H1 (cell line): Measurements from ENCODE around the gene BHLHE23. TPM values are rescaled to one million over a fixed set of nuclear protein-coding genes. Genes with fewer than 3 reads are reported as not detected.

Experiments used
- CTCF ChIA-PET: fragments of 300-600 bp; sonication (Branson Sonifier 250); formaldehyde crosslinking; loops from one replicate; lab custom pipeline; 2021; ENCODE audit not compliant: partially characterized antibody; lab: Charles Lee
- POLR2A ChIA-PET: fragments of 300-600 bp; sonication (Branson Sonifier 250); formaldehyde crosslinking; loops from one replicate; lab custom pipeline; 2021; ENCODE audit warnings: inconsistent platforms; ENCODE audit not compliant: partially characterized antibody; lab: Charles Lee
- DNase-seq, 2 experiments: peaks; one replicate each; pipeline versions ENCODE4 v3.0.0 to v3.0.0-alpha.2; 2010 to 2022; ENCODE audit warnings: low spot score in 2 of 2, low read depth in 1 of 2, mixed read lengths in 1 of 2
- FAIRE-seq: peaks from 2 replicates; lab custom pipeline; 2011; peaks lifted over from hg19 to GRCh38; lab: Jason Lieb, UNC
- H2AFZ ChIP-seq: 2 replicates; pipeline ENCODE4 v1.8.1; 2012; ENCODE audit warnings: low read length, inconsistent platforms
- H2AK5ac ChIP-seq: 2 replicates; pipeline ENCODE4 v1.6.1; 2013; ENCODE audit warnings: low read depth, low read length
- H2BK120ac ChIP-seq: replicated peaks from 2 replicates; pipeline ENCODE3; 2013; ENCODE audit warnings: low read depth, low read length, inconsistent platforms
- H2BK12ac ChIP-seq: 2 replicates; pipeline ENCODE4 v1.6.1; 2013; ENCODE audit warnings: low read depth, low read length
- H2BK15ac ChIP-seq: 2 replicates; pipeline ENCODE4 v1.6.1; 2013; ENCODE audit warnings: low read length
- H2BK20ac ChIP-seq: 2 replicates; pipeline ENCODE4 v1.6.1; 2013; ENCODE audit warnings: low read length
- H2BK5ac ChIP-seq: 2 replicates; pipeline ENCODE4 v1.6.1; 2013; ENCODE audit warnings: low read depth, low read length
- H3K14ac ChIP-seq: 2 replicates; pipeline ENCODE4 v1.6.1; 2013; ENCODE audit warnings: inconsistent platforms; ENCODE audit not compliant: insufficient read length
- H3K18ac ChIP-seq: 2 replicates; pipeline ENCODE4 v1.6.1; 2013; ENCODE audit warnings: low read length; ENCODE audit errors: extremely low read depth
- H3K23ac ChIP-seq: 2 replicates; pipeline ENCODE4 v1.6.1; 2013; ENCODE audit warnings: inconsistent platforms; ENCODE audit not compliant: insufficient read length
- H3K23me2 ChIP-seq: 2 replicates; pipeline ENCODE4 v1.6.1; 2013; ENCODE audit warnings: low read depth, low read length
- H3K27ac ChIP-seq: 2 replicates; pipeline ENCODE4 v1.6.1; 2011; ENCODE audit warnings: low read depth, low read length, inconsistent platforms
- H3K27me3 ChIP-seq, 4 experiments: replicated peaks in 1 of 4; 1 replicate in 1 of 4; 2 replicates in 3 of 4; pipeline versions ENCODE4 v1.6.1 to v1.8.1; 2011 to 2013; ENCODE audit warnings: low read length in 3 of 4, mild to moderate bottlenecking in 3 of 4, inconsistent platforms in 2 of 4, mixed read lengths in 2 of 4, moderate library complexity in 1 of 4; ENCODE audit not compliant: control insufficient read depth in 3 of 4, insufficient read depth in 3 of 4; ENCODE audit errors: extremely low read depth in 1 of 4
- H3K36me3 ChIP-seq, 4 experiments: 2 replicates each; pipeline versions ENCODE4 v1.6.1 to v1.8.1; 2011 to 2013; ENCODE audit warnings: mild to moderate bottlenecking in 4 of 4, low read length in 3 of 4, moderate library complexity in 2 of 4, control low read depth in 1 of 4, inconsistent platforms in 1 of 4; ENCODE audit not compliant: insufficient read depth in 4 of 4, control insufficient read depth in 2 of 4
- H3K4ac ChIP-seq: replicated peaks from 2 replicates; pipeline ENCODE3; 2013; ENCODE audit warnings: low read length, low read depth, mixed read lengths, inconsistent platforms; ENCODE audit not compliant: insufficient read length
- H3K4me1 ChIP-seq, 4 experiments: replicated peaks in 1 of 4; 1 replicate in 1 of 4; 2 replicates in 3 of 4; pipeline versions ENCODE4 v1.6.1 to v1.8.1; 2011 to 2013; ENCODE audit warnings: low read length in 3 of 4, inconsistent platforms in 2 of 4, mixed read lengths in 1 of 4; ENCODE audit not compliant: insufficient read depth in 4 of 4, control insufficient read depth in 3 of 4
- H3K4me2 ChIP-seq, 2 experiments: 2 replicates each; pipeline versions ENCODE4 v1.6.1 to v1.8.1; 2011 to 2013; ENCODE audit warnings: low read depth in 2 of 2, low read length in 2 of 2, control low read depth in 1 of 2, inconsistent platforms in 1 of 2, mild to moderate bottlenecking in 1 of 2; ENCODE audit not compliant: insufficient read depth in 1 of 2
- H3K4me3 ChIP-seq, 4 experiments: fragments of 200-600, 300-600 bp in 1 of 4; sonication (generic), shearing (Covaris generic), sonication (Bioruptor Twin) in 1 of 4; 2 replicates each; pipeline versions ENCODE4 v1.5.1 to v1.8.1; 2011 to 2016; ENCODE audit warnings: low read length in 4 of 4, low read depth in 3 of 4, control low read depth in 2 of 4, inconsistent platforms in 2 of 4, mild to moderate bottlenecking in 2 of 4, mixed read lengths in 1 of 4, moderate library complexity in 1 of 4; ENCODE audit not compliant: insufficient read depth in 2 of 4; ENCODE audit errors: extremely low read depth in 1 of 4
- H3K56ac ChIP-seq: replicated peaks from 2 replicates; pipeline ENCODE3; 2013; ENCODE audit warnings: low read depth, mild to moderate bottlenecking, mixed read lengths, low read length, inconsistent platforms; ENCODE audit not compliant: insufficient read length
- H3K79me1 ChIP-seq: 2 replicates; pipeline ENCODE4 v1.6.1; 2013; ENCODE audit warnings: low read depth, low read length, control low read depth
- H3K79me2 ChIP-seq, 2 experiments: 2 replicates each; pipeline versions ENCODE4 v1.6.1 to v1.8.1; 2012 to 2013; ENCODE audit warnings: low read length in 2 of 2, mild to moderate bottlenecking in 2 of 2, inconsistent platforms in 1 of 2; ENCODE audit not compliant: insufficient read depth in 2 of 2, control insufficient read depth in 1 of 2
- H3K9ac ChIP-seq, 4 experiments: replicated peaks in 1 of 4; 1 replicate in 1 of 4; 2 replicates in 3 of 4; pipeline versions ENCODE4 v1.6.1 to v1.8.1; 2011 to 2013; ENCODE audit warnings: low read depth in 3 of 4, low read length in 3 of 4, control low read depth in 2 of 4, mild to moderate bottlenecking in 2 of 4, moderate library complexity in 2 of 4, inconsistent platforms in 1 of 4; ENCODE audit errors: extremely low read depth in 1 of 4
- H3K9me3 ChIP-seq, 2 experiments: 2 replicates each; pipeline versions ENCODE4 v1.6.1 to v1.8.1; 2012 to 2013; ENCODE audit warnings: mild to moderate bottlenecking in 2 of 2, moderate library complexity in 2 of 2, control low read depth in 1 of 2, inconsistent platforms in 1 of 2, low read depth in 1 of 2, low read length in 1 of 2, mixed read lengths in 1 of 2; ENCODE audit not compliant: insufficient read depth in 2 of 2
- H4K20me1 ChIP-seq, 2 experiments: replicated peaks in 1 of 2; 2 replicates each; pipeline versions ENCODE3 to v1.8.1; 2011 to 2013; ENCODE audit warnings: inconsistent platforms in 2 of 2, low read length in 2 of 2, mild to moderate bottlenecking in 1 of 2; ENCODE audit not compliant: insufficient read depth in 2 of 2, control insufficient read depth in 1 of 2
- H4K5ac ChIP-seq: 2 replicates; pipeline ENCODE4 v1.6.1; 2013; ENCODE audit warnings: low read length, low read depth, mixed read lengths, inconsistent platforms; ENCODE audit not compliant: insufficient read length
- H4K8ac ChIP-seq: 2 replicates; pipeline ENCODE4 v1.8.0; 2013; ENCODE audit warnings: mild to moderate bottlenecking, moderate library complexity, low read length, inconsistent platforms; ENCODE audit not compliant: insufficient read depth; ENCODE audit errors: extremely low read depth
- H4K91ac ChIP-seq: replicated peaks from 2 replicates; pipeline ENCODE3; 2013; ENCODE audit warnings: low read length, mixed read lengths, inconsistent platforms; ENCODE audit not compliant: insufficient read length
- CHD1 ChIP-seq: IDR thresholded peaks from 2 replicates; pipeline ENCODE4 v1.6.1; 2012; ENCODE audit warnings: low read depth, low read length, improper control_type of control experiment
- WGBS, 2 experiments: shearing (Covaris generic) in 1 of 2; methylation state at CpG; one replicate each; pipeline versions ENCODE4 v1.1.6 to v1.1.7; 2013 to 2015; ENCODE audit warnings: low lambda C conversion rate in 2 of 2, mixed read lengths in 2 of 2, inconsistent platforms in 1 of 2, low coverage in 1 of 2, missing lambda C conversion rate in 1 of 2; ENCODE audit not compliant: insufficient replicate concordance in 2 of 2, insufficient coverage in 1 of 2, insufficient read length in 1 of 2; ENCODE audit errors: extremely low coverage in 1 of 2, missing lambda C conversion rate in 1 of 2; 5-methylcytosine and 5-hydroxymethylcytosine counted together
- polyA plus RNA-seq, 7 experiments: library from polyadenylated mRNA; depleted of rRNA in 3 of 7; stranded (reverse) in 5 of 7; unstranded in 2 of 7; fragments of >200 nt in 5 of 7; fragments of 200-250 nt in 2 of 7; gene quantifications; 1 replicate in 5 of 7; 2 replicates in 1 of 7; 4 replicates in 1 of 7; pipeline versions ENCODE4 v1.2.1 to v1.2.3, GENCODE V29; 2011 to 2013; ENCODE audit warnings: missing spikeins in 2 of 7, mixed read lengths in 2 of 7
- total RNA-seq: library from RNA; stranded (reverse); fragmentation: NEBNext Ultra II Directional; extraction: Animal tissue kit (Norgen Biotek cat#: 25700); gene quantifications from 2 replicates; pipeline ENCODE4 v1.2.1, GENCODE V29; 2021

Gene BHLHE23
- total and polyA plus RNA-seq, 2 of the 8 experiments (the other 6 are each of a cell fraction or from before 2014, with no cell fraction given): 0.47 TPM; not detected in 1

GRCh38 chr20:63052571-63053431 is 46.0 kb upstream of the BHLHE23 start:
- Histone ChIP-seq H2BK15ac (no peak overlapping the region), H3K36me3 (no peaks in the 10 kb centered on the region), H3K79me1 (no peaks in the 10 kb centered on the region), H2AFZ (no peak overlapping the region), H3K27ac (no peak overlapping the region), H3K9me3 (peaks cover 6 to 15% of the 10 kb centered on the region in 2 experiments; a peak in 1 of 4 replicates), H4K8ac (no peak overlapping the region), H3K79me2 (no peaks in the 10 kb centered on the region), H3K23me2 (peaks cover 3% of the 10 kb centered on the region; the same call in 1 of the 2 replicates), H2AK5ac (no peak overlapping the region), H3K4me3 (no peak overlapping the region), H3K23ac (no peak overlapping the region), H3K4me1 (no peaks in the 10 kb centered on the region), H2BK20ac (no peak overlapping the region), H3K18ac (no peak overlapping the region), H4K5ac (no peak overlapping the region), H2BK12ac (no peak overlapping the region; the same call in 1 of the 2 replicates), H4K91ac (no peak overlapping the region), H2BK5ac (no peak overlapping the region), H4K20me1 (no peaks in the 10 kb centered on the region), H3K4ac (no peak overlapping the region), H3K4me2 (no peak overlapping the region), H3K56ac (no peak overlapping the region), H3K27me3 (no peaks in the 10 kb centered on the region; a peak in 2 of 7 replicates), H3K14ac (no peak overlapping the region), H2BK120ac (no peak overlapping the region), H3K9ac (peak overlapping the region in 1 of 4 experiments; percentile 24; a peak in 2 of 7 replicates)
- FAIRE-seq: no peak
- 80% methylated on average over 20 of the region's 20 CpGs; no CpG with 5 or more reads in 1 of the 2 experiments for WGBS, 2 experiments
- no peak for DNase-seq
- ChIA-PET POLR2A (interaction anchor here (0.5 to 1.0 kb wide), 2 partner anchors 10 to 151 kb away, joined by 3 read pairs; no protein-coding TSS in a partner anchor), CTCF (interaction anchor here (0.8 to 1.8 kb wide), 9 partner anchors 10 to 230 kb away, joined by 3 to 7 read pairs (median 3); no protein-coding TSS in a partner anchor)
- TF ChIP-seq CHD1: no peak
